DMS79 treated with DMSO at 0.1 percent for 48 hours (cell line): Measurements from ENCODE around the gene CELF3.

Experiments used
- DNase-seq: peaks from one replicate; lab custom pipeline; 2025; lab: John Stamatoyannopoulos, UW

The CELF3 gene

GRCh38 chr1:151720974-151721787, 4.6 kb upstream of the CELF3 start, which contains the start of gene RIIAD1:
RIIAD1 (plus strand) TSS chr1:151721522; CDS start chr1:151721537, 15 bp downstream.
- peak; percentile 17 for DNase-seq

GRCh38 chr1:151720554-151720953, 4.0 kb upstream of the CELF3 start:
- DNase-seq = no peak

- no peak for DNase-seq
Measured at GRCh38 chr1:151720125-151720524, 3.5 kb upstream of the CELF3 start.

- DNase-seq = no peak
Measured at GRCh38 chr1:151718666-151719065, 2.1 kb upstream of the CELF3 start.

GRCh38 chr1:151718011-151718431, 1.4 kb upstream of the CELF3 start:
- DNase-seq = peak; percentile 25

- no peak for DNase-seq
Measured at GRCh38 chr1:151716405-151716762, 219 bp downstream of the CELF3 start.

- DNase-seq = peak; percentile 55
Measured at GRCh38 chr1:151715726-151716404, 738 bp downstream of the CELF3 start.

GRCh38 chr1:151714820-151715725, 1.5 kb downstream of the CELF3 start:
- DNase-seq = no peak

GRCh38 chr1:151713874-151714273, 2.7 kb downstream of the CELF3 start:
- peak; percentile 45 for DNase-seq

GRCh38 chr1:151713044-151713443, 3.6 kb downstream of the CELF3 start:
- no peak for DNase-seq

GRCh38 chr1:151711951-151712350, 4.7 kb downstream of the CELF3 start:
- DNase-seq = no peak

- no peak for DNase-seq
Measured at GRCh38 chr1:151711044-151711800, 5.4 kb downstream of the CELF3 start.

GRCh38 chr1:151710187-151710840, 6.3 kb downstream of the CELF3 start:
- DNase-seq = peak; percentile 12

GRCh38 chr1:151708891-151709290, 7.7 kb downstream of the CELF3 start:
- no peak for DNase-seq

GRCh38 chr1:151707541-151708065, 9.0 kb downstream of the CELF3 start:
- no peak for DNase-seq

GRCh38 chr1:151706464-151707415, 9.9 kb downstream of the CELF3 start:
- no peak for DNase-seq

GRCh38 chr1:151705753-151706463, 10.7 kb downstream of the CELF3 start:
- no peak for DNase-seq

- no peak for DNase-seq
Measured at GRCh38 chr1:151705146-151705545, 11.5 kb downstream of the CELF3 start.

GRCh38 chr1:151704246-151704645, 12.4 kb downstream of the CELF3 start:
- DNase-seq = no peak
